GM12891 (cell line): ENCODE results near the gene KRTAP3-1.
"Not testable (repeated sequence)": the region's sequence is repeated elsewhere in the genome, so short reads cannot be mapped to it uniquely, and the experiment has no call there.

Source experiments
- DNase-seq: peaks from one replicate; pipeline ENCODE4 v3.0.0; 2011; ENCODE audit warnings: low spot score; ENCODE audit not compliant: insufficient read length
- FAIRE-seq: peaks from 2 replicates; lab custom pipeline; 2011; peaks lifted over from hg19 to GRCh38; lab: Jason Lieb, UNC
- PAX5 ChIP-seq: IDR thresholded peaks from 2 replicates; pipeline ENCODE4 v1.6.1; 2011; ENCODE audit warnings: low read length, moderate library complexity, mild to moderate bottlenecking; ENCODE audit not compliant: insufficient read depth, severe bottlenecking
- POLR2A ChIP-seq: IDR thresholded peaks from 2 replicates; pipeline ENCODE4 v1.6.1; 2011; ENCODE audit warnings: low read depth, low read length, control low read depth
- POLR2AphosphoS5 ChIP-seq: IDR thresholded peaks from 2 replicates; pipeline ENCODE4 v1.6.1; 2011; ENCODE audit warnings: low read depth, low read length, control low read depth
- POU2F2 ChIP-seq: IDR thresholded peaks from 2 replicates; pipeline ENCODE4 v1.6.1; 2011; ENCODE audit warnings: low read depth, mild to moderate bottlenecking, control low read depth, low read length, moderate library complexity
- SPI1 ChIP-seq: IDR thresholded peaks from 2 replicates; pipeline ENCODE4 v1.6.1; 2011; ENCODE audit warnings: low read depth, low read length, control low read depth
- TAF1 ChIP-seq: IDR thresholded peaks from 2 replicates; pipeline ENCODE4 v1.6.1; 2011; ENCODE audit warnings: low read depth, low read length, control low read depth

The KRTAP3-1 gene

GRCh38 chr17:41015454-41015853, 6.5 kb upstream of the KRTAP3-1 start:
- FAIRE-seq = no peak
- no peak for TF ChIP-seq POLR2AphosphoS5
- no peak for TF ChIP-seq TAF1
- no peak for TF ChIP-seq POLR2A
- no peak for TF ChIP-seq SPI1
- no peak for TF ChIP-seq PAX5
- TF ChIP-seq POU2F2 = no peak
- DNase-seq = no peak

DNA sequence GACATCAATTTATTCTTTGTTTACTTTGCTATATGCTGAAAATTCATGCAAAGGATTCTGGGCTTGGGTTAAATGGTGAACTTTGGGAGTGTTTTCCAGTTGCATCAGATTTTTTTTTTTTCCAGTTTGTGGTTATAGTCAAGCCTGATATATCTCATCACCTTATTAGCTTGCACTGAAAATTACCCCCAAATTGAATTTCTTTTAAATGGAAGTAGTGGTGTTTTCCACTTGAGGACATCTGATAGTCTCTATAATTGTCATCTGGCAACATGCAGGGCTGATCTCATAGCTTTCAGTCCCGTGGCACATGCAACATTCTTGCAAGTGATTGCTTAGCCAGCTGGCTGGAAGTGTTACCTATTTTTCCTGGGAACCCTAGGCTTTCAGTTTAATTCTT, 4.7 kb upstream of the KRTAP3-1 start:
- FAIRE-seq (no peak), DNase-seq (no peak)
- TF ChIP-seq SPI1 (no peak), PAX5 (no peak), POLR2A (no peak), POLR2AphosphoS5 (no peak), POU2F2 (no peak), TAF1 (no peak)

DNA sequence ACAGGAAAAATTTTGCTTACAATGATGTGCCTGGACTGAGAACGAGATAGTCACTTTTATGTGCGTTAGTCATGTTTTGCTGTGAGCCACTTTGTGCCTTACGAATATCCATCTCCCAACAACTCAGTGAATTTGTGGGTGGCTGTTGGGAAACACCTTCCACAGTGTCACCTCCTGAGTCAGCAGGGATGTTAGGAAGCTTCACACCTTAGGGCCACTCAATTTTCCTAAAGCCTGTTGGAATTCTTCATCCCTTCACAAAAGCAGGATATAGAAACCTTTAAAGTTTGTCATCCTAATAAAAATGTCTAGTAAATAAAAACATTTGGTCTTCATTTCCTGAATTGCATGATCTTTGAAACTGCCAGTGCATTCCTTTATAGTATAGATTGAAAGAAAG, 4.3 kb upstream of the KRTAP3-1 start:
- no peak for DNase-seq
- no peak for TF ChIP-seq POLR2A
- FAIRE-seq = no peak

- no peak for TF ChIP-seq POLR2AphosphoS5
- TF ChIP-seq POU2F2 = no peak
- TF ChIP-seq SPI1 = no peak
- TF ChIP-seq PAX5 = no peak
- TF ChIP-seq TAF1 = no peak
- TF ChIP-seq POLR2A = no peak
- FAIRE-seq (no peak), DNase-seq (no peak)
Measured at GRCh38 chr17:41012326-41013120, 3.6 kb upstream of the KRTAP3-1 start.

- no peak for FAIRE-seq
- TF ChIP-seq PAX5 (no peak), POU2F2 (no peak), POLR2A (no peak), SPI1 (no peak), POLR2AphosphoS5 (no peak), TAF1 (no peak)
- DNase-seq = no peak
Measured at GRCh38 chr17:41010441-41010840, 1.5 kb upstream of the KRTAP3-1 start.

- DNase-seq (no peak), FAIRE-seq (no peak)
- TF ChIP-seq POLR2AphosphoS5 (no peak), TAF1 (no peak), PAX5 (no peak)
Measured at GRCh38 chr17:41009936-41010335, 1.0 kb upstream of the KRTAP3-1 start.

GRCh38 chr17:41009301-41009760, 403 bp upstream of the KRTAP3-1 start:
- no peak for DNase-seq
- TF ChIP-seq TAF1 (no peak), SPI1 (no peak), PAX5 (no peak), POU2F2 (no peak), POLR2A (no peak), POLR2AphosphoS5 (no peak)
- FAIRE-seq = no peak

DNA sequence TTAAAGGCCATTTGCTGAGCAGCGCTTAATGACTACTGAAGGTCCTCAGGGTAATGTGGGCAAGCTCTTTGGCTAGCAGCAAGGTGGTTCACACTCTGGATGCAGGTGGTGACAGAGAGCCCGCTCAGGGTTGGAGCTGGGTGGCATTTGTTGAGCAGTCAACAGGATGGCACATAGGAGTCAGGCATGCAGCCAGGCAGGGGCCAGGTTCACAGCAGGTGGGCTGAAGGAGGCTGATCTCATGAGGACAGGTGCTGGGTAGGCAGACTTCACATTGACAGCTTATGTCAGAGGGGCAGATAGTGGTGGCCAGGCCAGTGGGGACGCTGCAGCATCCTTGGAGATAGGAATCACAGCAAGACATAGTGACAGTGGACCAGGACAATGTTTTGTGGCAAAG, 4.5 kb downstream of the KRTAP3-1 start:
- TF ChIP-seq POU2F2 (no peak), POLR2A (no peak), SPI1 (no peak)
- DNase-seq (no peak), FAIRE-seq (no peak)

GRCh38 chr17:41003926-41004325, 5.0 kb downstream of the KRTAP3-1 start:
- no peak for TF ChIP-seq PAX5
- no peak for TF ChIP-seq TAF1
- no peak for TF ChIP-seq POLR2A
- TF ChIP-seq SPI1 = no peak
- no peak for TF ChIP-seq POU2F2
- TF ChIP-seq POLR2AphosphoS5 = no peak
- FAIRE-seq = no peak
- no peak for DNase-seq

GRCh38 chr17:41002814-41003213, 6.1 kb downstream of the KRTAP3-1 start:
- DNase-seq = no peak
- FAIRE-seq = no peak
- no peak for TF ChIP-seq POLR2A
- TF ChIP-seq POLR2AphosphoS5 = no peak
- no peak for TF ChIP-seq TAF1
- no peak for TF ChIP-seq SPI1
- TF ChIP-seq POU2F2 = no peak

- DNase-seq = no peak
- FAIRE-seq = no peak
- TF ChIP-seq POU2F2 (no peak), PAX5 (no peak), TAF1 (no peak), POLR2A (no peak), POLR2AphosphoS5 (no peak), SPI1 (no peak)
Measured at GRCh38 chr17:41001795-41002194, 7.1 kb downstream of the KRTAP3-1 start.

GRCh38 chr17:40999563-40999962, 9.4 kb downstream of the KRTAP3-1 start, which contains the start of gene KRTAP3-2:
Gene KRTAP3-2 (minus strand): TSS chr17:40999906. CDS start chr17:40999853, 53 bp downstream.
- peak; percentile 43 for FAIRE-seq
- not testable (repeated sequence) for DNase-seq
